Measurements from ENCODE around the gene KHNYN.

- TF ChIP-seq POLR2A (IDR thresholded peaks at IDR 0.05), result no peak
- TF ChIP-seq, protein P1, sequence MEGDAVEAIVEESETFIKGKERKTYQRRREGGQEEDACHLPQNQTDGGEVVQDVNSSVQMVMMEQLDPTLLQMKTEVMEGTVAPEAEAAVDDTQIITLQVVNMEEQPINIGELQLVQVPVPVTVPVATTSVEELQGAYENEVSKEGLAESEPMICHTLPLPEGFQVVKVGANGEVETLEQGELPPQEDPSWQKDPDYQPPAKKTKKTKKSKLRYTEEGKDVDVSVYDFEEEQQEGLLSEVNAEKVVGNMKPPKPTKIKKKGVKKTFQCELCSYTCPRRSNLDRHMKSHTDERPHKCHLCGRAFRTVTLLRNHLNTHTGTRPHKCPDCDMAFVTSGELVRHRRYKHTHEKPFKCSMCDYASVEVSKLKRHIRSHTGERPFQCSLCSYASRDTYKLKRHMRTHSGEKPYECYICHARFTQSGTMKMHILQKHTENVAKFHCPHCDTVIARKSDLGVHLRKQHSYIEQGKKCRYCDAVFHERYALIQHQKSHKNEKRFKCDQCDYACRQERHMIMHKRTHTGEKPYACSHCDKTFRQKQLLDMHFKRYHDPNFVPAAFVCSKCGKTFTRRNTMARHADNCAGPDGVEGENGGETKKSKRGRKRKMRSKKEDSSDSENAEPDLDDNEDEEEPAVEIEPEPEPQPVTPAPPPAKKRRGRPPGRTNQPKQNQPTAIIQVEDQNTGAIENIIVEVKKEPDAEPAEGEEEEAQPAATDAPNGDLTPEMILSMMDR (IDR thresholded peaks at IDR 0.05), result no peak
Observed at GRCh38 chr14:24434676-24435075, 4.9 kb downstream of the KHNYN start.
